T-cell (primary cell): ENCODE measurements around the gene ANXA3. TPM values are rescaled to one million over a fixed set of nuclear protein-coding genes. Genes with fewer than 3 reads are reported as not detected.
"Not testable (repeated sequence)": the region's sequence is repeated elsewhere in the genome, so short reads cannot be mapped to it uniquely, and the experiment has no call there.

Experiments
- ATAC-seq, 4 experiments: fragments of 200-7000 bp in 3 of 4; fragments of 150-1000 bp in 1 of 4; cut with Tn5 transposase; replicated peaks in 1 of 4; 1 replicate in 3 of 4; 2 replicates in 1 of 4; pipeline ENCODE4 v1.10.0; 2021; ENCODE audit warnings: moderate library complexity in 3 of 4, mild to moderate bottlenecking in 2 of 4, moderate number of reproducible peaks in 1 of 4
- CTCF ChIA-PET, 2 donors: fragments of 300-600 bp; sonication (Branson Sonifier 250); formaldehyde crosslinking; loops; one replicate each; lab custom pipeline; 2022; ENCODE audit warnings: antibody characterized with exemption in 2 of 2; lab: Charles Lee
- POLR2A ChIA-PET, 2 donors: fragments of 300-600 bp; sonication (Branson Sonifier 250); formaldehyde crosslinking; loops; one replicate each; lab custom pipeline; 2022; ENCODE audit warnings: antibody characterized with exemption in 2 of 2; lab: Charles Lee
- DNase-seq, 35 experiments: peaks; one replicate each; pipeline versions ENCODE4 v3.0.0 to v3.0.0-alpha.2; 2013 to 2023
- H3K27ac ChIP-seq: one replicate; pipeline ENCODE4 v1.5.1; 2013; ENCODE audit warnings: low read length
- H3K27me3 ChIP-seq, 2 experiments: replicated peaks in 1 of 2; 1 replicate in 1 of 2; 2 replicates in 1 of 2; pipeline versions ENCODE4 v1.6.1 to v1.7.0; 2013; ENCODE audit warnings: low read length in 1 of 2, mixed read lengths in 1 of 2; ENCODE audit not compliant: control insufficient read depth in 2 of 2, insufficient read depth in 2 of 2; ENCODE audit errors: extremely low read depth in 1 of 2
- H3K36me3 ChIP-seq, 2 donors: 1 replicate in 1 of 2; 2 replicates in 1 of 2; pipeline versions ENCODE4 v1.6.1 to v1.7.0; 2013; ENCODE audit warnings: low read length in 1 of 2; ENCODE audit not compliant: control insufficient read depth in 2 of 2, insufficient read depth in 1 of 2; ENCODE audit errors: extremely low read depth in 1 of 2
- H3K4me1 ChIP-seq, 2 experiments: 1 replicate in 1 of 2; 2 replicates in 1 of 2; pipeline versions ENCODE4 v1.6.1 to v1.7.0; 2013; ENCODE audit warnings: low read length in 2 of 2, mixed read lengths in 1 of 2; ENCODE audit not compliant: insufficient read depth in 2 of 2, control insufficient read depth in 1 of 2; ENCODE audit errors: extremely low read depth in 1 of 2
- H3K4me3 ChIP-seq, 2 donors: 1 replicate in 1 of 2; 2 replicates in 1 of 2; pipeline versions ENCODE4 v1.5.1 to v1.7.0; 2013; ENCODE audit warnings: mild to moderate bottlenecking in 2 of 2, low read length in 1 of 2, moderate library complexity in 1 of 2; ENCODE audit not compliant: control insufficient read depth in 1 of 2; ENCODE audit errors: extremely low read depth in 1 of 2
- H3K9me3 ChIP-seq: 2 replicates; pipeline ENCODE4 v1.7.0; 2013
- H3K27ac Mint-ChIP-seq, 2 donors: one replicate each; pipeline ENCODE4 v1.8.0; 2020 to 2021; ENCODE audit warnings: mild to moderate bottlenecking in 2 of 2, mixed read lengths in 2 of 2
- H3K27me3 Mint-ChIP-seq, 2 donors: one replicate each; pipeline ENCODE4 v1.8.0; 2021 to 2022; ENCODE audit warnings: mixed read lengths in 2 of 2
- H3K36me3 Mint-ChIP-seq: one replicate; pipeline ENCODE4 v1.8.0; 2021; ENCODE audit warnings: mixed read lengths
- H3K4me1 Mint-ChIP-seq, 3 donors: one replicate each; pipeline ENCODE4 v1.8.0; 2020 to 2022; ENCODE audit warnings: mixed read lengths in 3 of 3, mild to moderate bottlenecking in 1 of 3
- H3K4me3 Mint-ChIP-seq, 3 donors: one replicate each; pipeline ENCODE4 v1.8.0; 2020 to 2022; ENCODE audit warnings: mild to moderate bottlenecking in 3 of 3, mixed read lengths in 3 of 3, moderate library complexity in 3 of 3
- H3K9me3 Mint-ChIP-seq, 3 donors: one replicate each; pipeline ENCODE4 v1.8.0; 2020 to 2022; ENCODE audit warnings: mixed read lengths in 3 of 3
- WGBS: methylation state at CpG from one replicate; pipeline ENCODE4 v1.1.5; 2013; ENCODE audit warnings: missing lambda C conversion rate; ENCODE audit not compliant: insufficient coverage; 5-methylcytosine and 5-hydroxymethylcytosine counted together
- total RNA-seq, 35 experiments: library from RNA in 6 of 35; stranded (reverse) in 6 of 35; fragments of 120-200 nt in 1 of 35; gene quantifications; one replicate each; pipeline versions ENCODE4 v1.2.1 to v1.2.4 and lab custom pipeline; 2013 to 2026

ANXA3 gene
- total RNA-seq, 5 donors from 2014 or later (not counting 1 experiment from before 2014, with no cell fraction given), result 0.35 to 0.79 (median 0.36) TPM; not detected in 2

DNA sequence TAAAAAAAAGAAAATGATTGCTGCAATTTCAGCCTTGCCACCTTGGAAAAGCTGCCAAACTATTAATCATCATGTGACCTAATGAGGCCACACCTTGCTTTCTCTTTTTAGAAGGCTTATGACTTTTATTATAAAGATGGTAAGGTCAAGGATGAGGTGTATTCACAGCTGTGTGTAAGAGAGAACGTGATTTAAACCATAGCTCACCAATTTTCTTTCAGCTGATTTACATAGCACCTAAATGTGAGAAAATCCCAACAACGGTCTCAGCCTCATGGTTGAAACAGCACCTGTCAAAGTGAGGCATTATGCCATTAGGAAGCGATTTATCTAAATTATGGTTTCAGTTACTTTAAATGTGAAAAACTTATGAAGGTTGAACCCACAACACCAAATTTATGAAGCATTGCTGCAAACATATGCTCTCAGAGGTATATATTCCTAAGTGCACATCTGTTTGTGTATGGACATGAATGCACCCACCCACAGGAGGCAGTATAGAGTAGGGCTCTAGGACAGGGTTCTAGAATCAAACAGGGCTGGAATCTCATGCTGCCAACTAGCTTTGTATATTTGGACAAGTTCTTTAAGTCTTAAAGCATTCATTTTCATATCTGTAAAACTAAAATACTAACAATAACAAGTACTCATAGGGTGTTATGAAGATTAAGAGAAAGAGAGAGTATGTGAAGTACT lies 40.7 kb downstream of the ANXA3 start:
- no peak for ATAC-seq
- Mint-ChIP-seq H3K4me1 (no peaks in the 10 kb centered on the region), H3K27me3 (no peaks in the 10 kb centered on the region), H3K4me3 (no peak overlapping the region), H3K9me3 (no peaks in the 10 kb centered on the region), H3K36me3 (no peaks in the 10 kb centered on the region), H3K27ac (no peak overlapping the region)
- peak in 3 of 35 experiments; percentile 3 to 18 (median 8) for DNase-seq
- ChIA-PET CTCF (no interaction called here), POLR2A (no interaction called here)
- Histone ChIP-seq H3K27me3 (no peaks in the 10 kb centered on the region), H3K27ac (no peak overlapping the region), H3K4me3 (no peak overlapping the region), H3K9me3 (no peaks in the 10 kb centered on the region), H3K36me3 (no peaks in the 10 kb centered on the region), H3K4me1 (no peaks in the 10 kb centered on the region)
- WGBS, result no CpG with 5 or more reads among the region's 3 CpGs

DNA sequence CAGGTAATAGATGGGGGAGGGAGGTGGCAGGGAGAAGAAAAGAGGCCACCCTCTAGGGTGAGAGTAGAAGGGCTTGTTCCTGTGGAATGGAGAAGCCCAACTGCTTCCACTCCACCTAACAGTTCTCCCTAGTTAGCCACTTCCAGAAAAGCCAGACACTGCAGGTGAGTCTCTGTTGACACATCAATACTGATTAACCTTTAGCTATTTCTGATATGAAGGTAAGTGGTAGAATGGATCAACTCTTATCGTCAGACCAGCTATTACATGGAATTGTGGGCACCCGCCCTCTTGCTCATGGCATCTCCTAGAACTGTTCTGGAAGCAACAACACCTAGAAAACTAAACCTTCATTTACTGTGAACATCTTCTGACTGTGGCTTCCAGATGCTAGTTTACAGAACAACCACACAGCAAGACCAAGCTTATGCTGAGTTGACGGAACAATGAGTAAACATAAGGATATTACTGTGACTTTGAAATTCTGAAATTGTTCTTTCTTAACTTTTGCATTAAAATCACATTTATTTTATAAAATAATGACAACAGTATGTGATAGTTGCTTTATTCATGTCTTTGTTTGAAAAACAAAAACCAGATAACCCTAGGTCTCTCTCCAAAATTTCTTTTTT lies 44.7 kb downstream of the ANXA3 start:
- Mint-ChIP-seq H3K4me1 (no peaks in the 10 kb centered on the region), H3K36me3 (no peaks in the 10 kb centered on the region), H3K4me3 (no peak overlapping the region), H3K9me3 (no peaks in the 10 kb centered on the region), H3K27me3 (peaks cover 3% of the 10 kb centered on the region in 2 donors), H3K27ac (no peak overlapping the region)
- Histone ChIP-seq H3K4me1 (no peaks in the 10 kb centered on the region), H3K4me3 (no peak overlapping the region), H3K27ac (no peak overlapping the region), H3K27me3 (no peaks in the 10 kb centered on the region), H3K9me3 (no peaks in the 10 kb centered on the region), H3K36me3 (no peaks in the 10 kb centered on the region)
- DNase-seq (no peak), ATAC-seq (no peak)
- no CpG with 5 or more reads among the region's 3 CpGs for WGBS
- CTCF ChIA-PET, result no interaction called here
- POLR2A ChIA-PET, result interaction anchor here in 1 of 2 donors (0.5 kb wide), 1 partner anchor 173 kb away, joined by 13 read pairs; no protein-coding TSS in a partner anchor

DNA sequence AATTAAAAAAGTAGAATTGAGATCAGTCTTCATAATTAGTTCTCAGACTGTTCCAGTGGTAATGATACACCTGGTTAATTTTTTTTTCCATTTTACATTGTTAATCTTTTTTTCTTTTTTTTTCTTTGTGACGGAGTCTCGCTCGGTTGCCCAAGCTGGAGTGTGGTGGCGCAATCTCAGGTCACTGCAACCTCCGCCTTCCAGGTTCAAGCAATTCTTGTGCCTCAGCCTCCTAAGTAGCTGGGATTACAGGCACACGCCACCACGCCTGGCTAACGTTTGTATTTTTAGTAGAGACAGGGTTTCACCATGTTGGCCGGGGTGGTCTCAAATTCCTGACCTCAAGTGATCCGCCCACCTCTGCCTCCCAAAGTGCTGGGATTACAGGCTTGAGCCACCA lies 46.9 kb downstream of the ANXA3 start:
- CTCF ChIA-PET, result interaction anchor here in 1 of 2 donors (0.6 kb wide), 1 partner anchor 72 kb away, joined by 4 read pairs; no protein-coding TSS in a partner anchor
- H3K4me3 Mint-ChIP-seq, H3K27ac ChIP-seq, H3K9me3 Mint-ChIP-seq, H3K4me3 ChIP-seq, H3K36me3 Mint-ChIP-seq, DNase-seq, H3K4me1 Mint-ChIP-seq, H3K9me3 ChIP-seq, H3K27me3 ChIP-seq, POLR2A ChIA-PET, H3K27ac Mint-ChIP-seq, H3K36me3 ChIP-seq, ATAC-seq, H3K4me1 ChIP-seq: not testable (repeated sequence)
- peaks cover 8 to 14% of the 10 kb centered on the region in 2 donors for H3K27me3 Mint-ChIP-seq
- 100% methylated on average over 3 of the region's 10 CpGs for WGBS

DNA sequence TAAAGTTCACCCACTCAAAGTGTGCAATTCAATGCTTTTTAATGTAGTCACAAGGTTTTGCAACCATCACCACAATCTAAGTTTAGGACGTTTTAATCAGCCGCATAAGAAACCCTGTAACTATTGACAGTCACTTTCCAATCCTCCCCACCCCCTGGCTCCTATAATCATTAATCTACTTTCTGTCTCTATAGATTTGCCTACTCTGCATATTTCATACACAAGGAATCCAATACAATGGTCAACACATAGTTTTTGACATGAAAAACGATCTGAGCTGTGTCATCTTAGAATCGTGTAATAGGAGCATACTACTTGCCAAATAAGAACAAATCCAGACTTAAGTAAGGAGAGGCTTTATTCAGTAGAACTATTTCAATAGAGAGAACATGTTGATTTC lies 47.6 kb downstream of the ANXA3 start:
- ATAC-seq, result no peak
- Mint-ChIP-seq H3K27ac (no peak overlapping the region), H3K36me3 (no peaks in the 10 kb centered on the region), H3K4me3 (no peak overlapping the region), H3K9me3 (no peaks in the 10 kb centered on the region), H3K4me1 (no peaks in the 10 kb centered on the region), H3K27me3 (peaks cover 8 to 15% of the 10 kb centered on the region in 2 donors)
- Histone ChIP-seq H3K9me3 (no peaks in the 10 kb centered on the region), H3K4me3 (no peak overlapping the region), H3K27me3 (no peaks in the 10 kb centered on the region), H3K27ac (no peak overlapping the region), H3K4me1 (no peaks in the 10 kb centered on the region), H3K36me3 (no peaks in the 10 kb centered on the region)
- WGBS, result 67% methylated on average over 1 of the region's 4 CpGs
- CTCF ChIA-PET, result no interaction called here
- POLR2A ChIA-PET, result no interaction called here
- DNase-seq, result no peak

DNA sequence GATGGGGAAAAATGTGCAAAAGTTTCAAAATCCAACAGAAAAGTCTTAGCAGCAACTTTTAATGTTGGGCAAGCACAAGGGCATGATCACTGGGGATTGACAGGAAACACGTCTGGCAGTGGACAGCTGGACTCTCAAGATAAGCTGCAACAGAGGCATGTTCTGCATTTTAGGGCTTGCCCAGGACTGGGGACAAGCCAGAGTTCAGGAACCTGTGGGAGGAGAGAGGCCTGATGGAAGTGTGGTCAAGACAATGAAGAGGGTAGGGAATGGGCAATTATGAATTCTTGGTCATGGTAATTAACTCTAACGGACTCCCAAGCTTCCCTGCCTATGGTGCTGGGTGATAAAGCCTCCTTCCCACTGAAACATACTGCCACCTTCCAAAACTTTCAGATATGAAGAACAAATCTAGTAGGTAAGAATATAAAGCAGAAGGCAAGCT lies 48.4 kb downstream of the ANXA3 start:
- Histone ChIP-seq H3K36me3 (no peaks in the 10 kb centered on the region), H3K27ac (no peak overlapping the region), H3K9me3 (no peaks in the 10 kb centered on the region), H3K4me3 (no peak overlapping the region), H3K27me3 (no peaks in the 10 kb centered on the region), H3K4me1 (no peaks in the 10 kb centered on the region)
- Mint-ChIP-seq H3K27me3 (peaks cover 10 to 15% of the 10 kb centered on the region in 2 donors), H3K9me3 (no peaks in the 10 kb centered on the region), H3K4me3 (no peak overlapping the region), H3K4me1 (no peaks in the 10 kb centered on the region), H3K36me3 (no peaks in the 10 kb centered on the region), H3K27ac (no peak overlapping the region)
- no peak for ATAC-seq
- CTCF ChIA-PET, result no interaction called here
- POLR2A ChIA-PET, result no interaction called here
- whole genome bisulfite sequencing, result 90% methylated on average over 1 of the region's 2 CpGs
- no peak for DNase-seq

DNA sequence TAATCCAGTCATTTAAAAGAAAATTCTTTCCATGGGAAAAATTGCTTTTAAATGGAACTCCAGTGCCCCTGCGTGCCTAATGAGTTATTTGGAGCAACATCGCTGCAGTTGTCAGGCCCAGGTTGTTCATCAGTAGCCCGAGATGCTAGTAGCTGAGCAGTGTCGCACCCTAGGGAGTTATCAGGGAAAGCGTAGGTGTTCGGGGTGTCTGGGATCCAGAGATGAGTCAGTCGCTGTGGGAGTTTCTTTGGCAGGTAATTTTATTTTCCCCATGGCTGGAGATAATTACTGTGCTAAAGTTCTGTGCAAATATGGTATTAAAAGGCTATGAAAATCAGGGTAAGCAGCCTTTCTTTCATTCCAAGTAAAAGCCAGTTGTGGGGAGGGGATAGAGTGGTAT lies 49.4 kb downstream of the ANXA3 start:
- ChIA-PET POLR2A (interaction anchor here in 1 of 2 donors (0.6 kb wide), 1 partner anchor 35 kb away, joined by 5 read pairs; no protein-coding TSS in a partner anchor), CTCF (no interaction called here)
- Histone ChIP-seq H3K4me1 (no peaks in the 10 kb centered on the region), H3K27me3 (peaks cover 0 to 2% of the 10 kb centered on the region in 2 experiments), H3K27ac (no peak overlapping the region), H3K9me3 (no peaks in the 10 kb centered on the region), H3K36me3 (no peaks in the 10 kb centered on the region), H3K4me3 (no peak overlapping the region)
- no peak for ATAC-seq
- no peak for DNase-seq
- H3K4me3 Mint-ChIP-seq, result no peak overlapping the region
- H3K27ac Mint-ChIP-seq, result no peak overlapping the region
- H3K27me3 Mint-ChIP-seq, result peaks cover 10 to 15% of the 10 kb centered on the region in 2 donors
- H3K36me3 Mint-ChIP-seq, result no peaks in the 10 kb centered on the region
- H3K9me3 Mint-ChIP-seq, result no peaks in the 10 kb centered on the region
- H3K4me1 Mint-ChIP-seq, result no peaks in the 10 kb centered on the region
- 44% methylated on average over 4 of the region's 7 CpGs for WGBS
